HG02885 (cell line): Measurements from ENCODE around the gene USP6NL.
"Not testable (repeated sequence)": the region's sequence is repeated elsewhere in the genome, so short reads cannot be mapped to it uniquely, and the experiment has no call there.

Source experiments
- ATAC-seq: cut with Tn5 transposase; IDR thresholded peaks from one replicate; pipeline ENCODE4 v1.9.1; 2021; ENCODE audit warnings: mild to moderate bottlenecking; ENCODE audit not compliant: unreplicated experiment, poor library complexity

Gene USP6NL

GRCh38 chr10:11494923-11495322 lies 116.5 kb downstream of the USP6NL start:
- not testable (repeated sequence) for ATAC-seq

GRCh38 chr10:11493646-11494045 lies 117.8 kb downstream of the USP6NL start:
- ATAC-seq = no peak

GRCh38 chr10:11491087-11491486 lies 120.4 kb downstream of the USP6NL start:
- no peak for ATAC-seq

- ATAC-seq = no peak
Measured at GRCh38 chr10:11489591-11489990, 121.9 kb downstream of the USP6NL start.

- ATAC-seq = no peak
Measured at GRCh38 chr10:11488126-11488525, 123.3 kb downstream of the USP6NL start.

GRCh38 chr10:11483201-11484148 lies 128.0 kb downstream of the USP6NL start:
- no peak for ATAC-seq

- no peak for ATAC-seq
Measured at GRCh38 chr10:11482306-11482705, 129.1 kb downstream of the USP6NL start.

- no peak for ATAC-seq
Measured at GRCh38 chr10:11480687-11481086, 130.8 kb downstream of the USP6NL start.

GRCh38 chr10:11479300-11479699 lies 132.2 kb downstream of the USP6NL start:
- ATAC-seq = no peak

- ATAC-seq = no peak
Measured at GRCh38 chr10:11478807-11479206, 132.6 kb downstream of the USP6NL start.

- ATAC-seq = no peak
Measured at GRCh38 chr10:11475831-11476434, 135.5 kb downstream of the USP6NL start.

- ATAC-seq = no peak
Measured at GRCh38 chr10:11473128-11473760, 138.2 kb downstream of the USP6NL start.

- peak; percentile 94 for ATAC-seq
Measured at GRCh38 chr10:11472158-11472753, 139.2 kb downstream of the USP6NL start.

GRCh38 chr10:11469575-11470391 lies 141.7 kb downstream of the USP6NL start:
- ATAC-seq = no peak

GRCh38 chr10:11468126-11468742 lies 143.2 kb downstream of the USP6NL start:
- no peak for ATAC-seq

- ATAC-seq = no peak
Measured at GRCh38 chr10:11465406-11465805, 146.0 kb downstream of the USP6NL start.

- ATAC-seq = no peak
Measured at GRCh38 chr10:11463111-11463510, 148.3 kb downstream of the USP6NL start.

- no peak for ATAC-seq
Measured at GRCh38 chr10:11462071-11462470, 149.4 kb downstream of the USP6NL start.

- ATAC-seq = no peak
Measured at GRCh38 chr10:11457336-11457735, 154.1 kb downstream of the USP6NL start.
